Esophagus muscularis mucosa (tissue), 3 donors: ENCODE results near the gene TRIM50.

ENCODE experiments used
- CTCF ChIP-seq, 3 experiments: fragments of 200-600 bp in 2 of 3; fragments of 450-650 bp in 1 of 3; sonication (generic) in 2 of 3; IDR thresholded peaks; one replicate each; pipeline ENCODE4 v1.5.1; 2017 to 2019; ENCODE audit warnings: antibody characterized with exemption in 3 of 3, mild to moderate bottlenecking in 2 of 3, moderate library complexity in 1 of 3
- EP300 ChIP-seq: sonication (generic); formaldehyde crosslinking; IDR thresholded peaks from one replicate; pipeline ENCODE4 v1.6.1; 2017; ENCODE audit warnings: antibody characterized with exemption

DNA sequence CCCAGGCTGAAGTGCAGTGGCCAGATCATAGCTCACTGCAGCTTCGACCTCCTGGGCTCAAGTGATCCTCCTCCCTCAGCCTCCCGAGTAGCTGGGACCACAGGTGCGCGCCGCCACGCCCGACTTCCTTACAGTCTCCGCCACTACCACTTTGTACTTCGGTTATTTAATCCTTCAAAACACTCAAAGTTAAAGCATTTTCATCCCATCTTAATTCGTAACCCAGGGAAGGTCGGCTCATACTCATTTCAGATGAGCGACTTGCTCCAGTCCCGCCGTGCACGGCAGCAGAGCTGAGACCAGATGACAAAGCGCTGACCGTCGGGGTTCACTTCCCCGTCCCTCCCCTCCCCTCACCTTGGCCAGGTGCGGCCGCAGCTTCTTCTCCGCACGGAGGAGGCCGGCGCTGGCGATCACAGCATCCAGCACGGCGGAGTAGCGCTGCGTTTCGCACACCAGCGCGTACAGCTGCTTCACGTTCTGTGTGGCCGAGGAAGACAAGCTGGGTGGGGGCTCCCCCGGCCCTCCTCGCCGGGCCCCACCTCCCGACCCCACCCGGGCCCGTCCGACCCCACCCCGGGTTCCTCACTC, 19.7 kb downstream of the TRIM50 start:
- TF ChIP-seq CTCF (IDR thresholded peaks at IDR 0.05) = no peak
- TF ChIP-seq EP300 = no peak
